Thymus (tissue), 14 donors: ENCODE results near the gene SDF2L1. TPM values are rescaled to one million over a fixed set of nuclear protein-coding genes. Genes with fewer than 3 reads are reported as not detected.
"Not testable (repeated sequence)": the region's sequence is repeated elsewhere in the genome, so short reads cannot be mapped to it uniquely, and the experiment has no call there.

Experiments
- DNase-seq, 9 donors: peaks; one replicate each; pipeline ENCODE4 v3.0.0-alpha.2; 2013; ENCODE audit warnings: low spot score in 9 of 9, low read depth in 6 of 9, missing footprints in 1 of 9
- H3K27ac ChIP-seq, 2 donors: one replicate each; pipeline ENCODE4 v1.5.1; 2013; ENCODE audit warnings: control low read depth in 1 of 2, low read depth in 1 of 2, low read length in 1 of 2, mild to moderate bottlenecking in 1 of 2, moderate library complexity in 1 of 2
- H3K27me3 ChIP-seq, 2 donors: one replicate each; pipeline ENCODE4 v1.5.1; 2013; ENCODE audit warnings: low read length in 1 of 2; ENCODE audit not compliant: control insufficient read depth in 2 of 2, insufficient read depth in 1 of 2
- H3K36me3 ChIP-seq, 2 donors: one replicate each; pipeline ENCODE4 v1.5.1; 2013; ENCODE audit warnings: low read length in 1 of 2, mild to moderate bottlenecking in 1 of 2, moderate library complexity in 1 of 2; ENCODE audit not compliant: control insufficient read depth in 2 of 2, insufficient read depth in 2 of 2
- H3K4me1 ChIP-seq, 2 donors: one replicate each; pipeline ENCODE4 v1.5.1; 2013; ENCODE audit warnings: low read length in 2 of 2; ENCODE audit not compliant: control insufficient read depth in 2 of 2, insufficient read depth in 2 of 2
- H3K4me3 ChIP-seq, 2 donors: one replicate each; pipeline ENCODE4 v1.5.1; 2013; ENCODE audit warnings: low read length in 2 of 2, control low read depth in 1 of 2, mild to moderate bottlenecking in 1 of 2
- H3K9me3 ChIP-seq, 2 donors: one replicate each; pipeline ENCODE4 v1.5.1; 2013; ENCODE audit warnings: low read length in 1 of 2, mild to moderate bottlenecking in 1 of 2; ENCODE audit not compliant: control insufficient read depth in 2 of 2, insufficient read depth in 1 of 2
- WGBS: extraction: QIAGEN DNeasy Blood & Tissue Kit; methylation state at CpG from one replicate; pipeline ENCODE4 v1.1.7; 2013; 5-methylcytosine and 5-hydroxymethylcytosine counted together
- long read RNA-seq, 10 donors: transcript quantifications; one replicate each; lab custom pipeline, GENCODE V29; 2026
- polyA plus RNA-seq: library from polyadenylated mRNA; stranded (reverse); fragments of 200-250 nt; gene quantifications from one replicate; pipeline ENCODE4 v1.2.3, GENCODE V29; 2013
- total RNA-seq: library from RNA; stranded (reverse); fragments of 120-200 nt; gene quantifications from one replicate; pipeline ENCODE4 v1.2.4, GENCODE V29; 2013
- donor health status: healthy.

The SDF2L1 gene, protein sequence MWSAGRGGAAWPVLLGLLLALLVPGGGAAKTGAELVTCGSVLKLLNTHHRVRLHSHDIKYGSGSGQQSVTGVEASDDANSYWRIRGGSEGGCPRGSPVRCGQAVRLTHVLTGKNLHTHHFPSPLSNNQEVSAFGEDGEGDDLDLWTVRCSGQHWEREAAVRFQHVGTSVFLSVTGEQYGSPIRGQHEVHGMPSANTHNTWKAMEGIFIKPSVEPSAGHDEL
- 21.7 TPM for total RNA-seq
- 22.8 TPM for polyA plus RNA-seq
- long read RNA-seq, donor 1, transcript SDF2L1-201 (3 exons, 865 nt): major isoform, 7 of 7 reads
- long read RNA-seq, donor 1, partial matches to known transcripts: 0 of 7 reads
- long read RNA-seq, donor 1, other reads (novel, unspliced or antisense): 0 of 7 reads
- long read RNA-seq, donor 2, transcript SDF2L1-202 (2 exons, 601 nt): minor isoform, 6 of 132 reads
- long read RNA-seq, donor 2, transcript SDF2L1-201 (3 exons, 865 nt): major isoform, 126 of 132 reads
- long read RNA-seq, donor 2, partial matches to known transcripts: 0 of 132 reads
- long read RNA-seq, donor 2, other reads (novel, unspliced or antisense): 0 of 132 reads
- long read RNA-seq, donor 3, transcript SDF2L1-201 (3 exons, 865 nt): major isoform, 57 of 59 reads
- long read RNA-seq, donor 3, partial matches to known transcripts: 0 of 59 reads
- long read RNA-seq, donor 3, other reads (novel, unspliced or antisense): 0 of 59 reads
- long read RNA-seq, donor 4, transcript SDF2L1-201 (3 exons, 865 nt): major isoform, 19 of 21 reads
- long read RNA-seq, donor 4, partial matches to known transcripts: 0 of 21 reads
- long read RNA-seq, donor 4, other reads (novel, unspliced or antisense): 0 of 21 reads
- long read RNA-seq, donor 5, transcript SDF2L1-201 (3 exons, 865 nt): major isoform, 49 of 50 reads
- long read RNA-seq, donor 5, partial matches to known transcripts: 0 of 50 reads
- long read RNA-seq, donor 5, other reads (novel, unspliced or antisense): 0 of 50 reads
- long read RNA-seq, donor 6, transcript SDF2L1-201 (3 exons, 865 nt): major isoform, 55 of 55 reads
- long read RNA-seq, donor 6, partial matches to known transcripts: 0 of 55 reads
- long read RNA-seq, donor 6, other reads (novel, unspliced or antisense): 0 of 55 reads
- long read RNA-seq, donor 7, transcript SDF2L1-201 (3 exons, 865 nt): major isoform, 36 of 38 reads
- long read RNA-seq, donor 7, partial matches to known transcripts: 0 of 38 reads
- long read RNA-seq, donor 7, other reads (novel, unspliced or antisense): 0 of 38 reads
- long read RNA-seq, donor 8, transcript SDF2L1-201 (3 exons, 865 nt): major isoform, 25 of 26 reads
- long read RNA-seq, donor 8, partial matches to known transcripts: 0 of 26 reads
- long read RNA-seq, donor 8, other reads (novel, unspliced or antisense): 0 of 26 reads
- long read RNA-seq, donor 9, transcript SDF2L1-201 (3 exons, 865 nt): major isoform, 29 of 29 reads
- long read RNA-seq, donor 9, partial matches to known transcripts: 0 of 29 reads
- long read RNA-seq, donor 9, other reads (novel, unspliced or antisense): 0 of 29 reads
- long read RNA-seq, donor 10, transcript SDF2L1-201 (3 exons, 865 nt): major isoform, 31 of 32 reads
- long read RNA-seq, donor 10, partial matches to known transcripts: 0 of 32 reads
- long read RNA-seq, donor 10, other reads (novel, unspliced or antisense): 0 of 32 reads

DNA sequence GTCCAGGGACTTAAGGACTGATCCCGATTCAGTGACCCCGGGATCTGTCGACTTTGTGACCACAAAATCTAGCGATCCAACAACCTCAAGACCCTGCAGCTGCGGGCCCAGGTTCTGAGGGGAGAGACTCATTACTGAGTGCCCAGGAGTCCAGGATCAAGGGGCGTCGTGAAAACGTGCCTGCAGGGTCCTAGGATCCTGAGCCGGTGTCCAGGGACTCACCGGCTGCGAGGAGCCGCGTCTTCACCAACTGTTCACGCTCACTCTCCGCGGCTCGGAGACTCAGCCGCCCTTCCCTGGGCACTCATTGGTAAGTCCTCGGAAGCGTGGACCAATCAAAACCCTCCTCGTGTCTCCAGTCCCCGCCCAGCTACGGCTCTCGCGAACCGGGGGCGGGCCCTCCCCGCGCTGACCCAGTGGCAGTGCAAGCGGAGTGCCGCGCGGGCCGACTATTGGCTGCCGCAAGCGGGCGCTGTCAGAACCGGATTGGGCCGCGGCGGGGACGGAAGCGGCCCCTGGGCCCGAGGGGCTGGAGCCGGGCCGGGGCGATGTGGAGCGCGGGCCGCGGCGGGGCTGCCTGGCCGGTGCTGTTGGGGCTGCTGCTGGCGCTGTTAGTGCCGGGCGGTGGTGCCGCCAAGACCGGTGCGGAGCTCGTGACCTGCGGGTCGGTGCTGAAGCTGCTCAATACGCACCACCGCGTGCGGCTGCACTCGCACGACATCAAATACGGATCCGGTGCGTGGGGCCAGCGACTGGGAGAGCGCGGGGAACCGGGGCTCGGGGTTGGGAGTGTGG is at the start of gene SDF2L1:
Gene SDF2L1 (plus strand): TSS at position 514 of the 795 bp plus-strand sequence. CDS start 35 bp downstream, at position 549.
- peak within 1 kb of the TSS; percentile 47 to 55 for H3K27ac ChIP-seq
- under 1% methylated on average over 76 of the region's 76 CpGs for WGBS

DNA sequence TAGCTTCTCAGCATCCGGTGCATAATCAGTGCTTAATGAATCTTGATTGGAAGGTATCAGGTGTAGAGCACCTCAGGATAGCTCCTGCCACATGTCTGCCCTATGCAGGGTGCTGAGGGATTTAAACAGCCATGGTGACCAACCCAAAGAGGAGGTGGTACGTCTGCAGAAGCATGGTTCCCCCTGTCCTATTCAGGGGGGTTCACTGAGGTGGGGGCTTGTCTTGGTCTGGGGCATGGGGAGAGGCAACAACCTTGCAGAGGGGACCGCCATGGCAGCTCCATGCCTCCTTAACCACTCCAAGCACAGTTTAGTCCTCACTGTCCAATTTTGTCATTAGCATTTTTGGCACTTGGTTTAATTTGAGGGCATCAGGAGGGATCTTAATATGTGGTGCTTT is 49.7 kb upstream of the SDF2L1 start:
- Histone ChIP-seq H3K9me3 (peaks cover 0 to 2% of the 10 kb centered on the region in 2 donors), H3K36me3 (peaks cover 32 to 67% of the 10 kb centered on the region in 2 donors), H3K27ac (no peak overlapping the region), H3K4me3 (no peak overlapping the region), H3K27me3 (no peaks in the 10 kb centered on the region), H3K4me1 (peaks cover 4 to 10% of the 10 kb centered on the region in 2 donors)
- DNase-seq: no peak
- 95% methylated on average over 3 of the region's 3 CpGs for WGBS

More for the DNA sequence above, at the start of gene SDF2L1:
- Histone ChIP-seq H3K36me3 (peaks cover 13 to 18% of the 10 kb centered on the region in 2 donors), H3K4me3 (peak within 1 kb of the TSS; percentile 69 to 85), H3K4me1 (peaks cover 15 to 21% of the 10 kb centered on the region in 2 donors), H3K27me3 (peaks cover 5 to 8% of the 10 kb centered on the region in 2 donors), H3K9me3 (no peaks in the 10 kb centered on the region)
- peak; percentile 92 to 99 (median 97) for DNase-seq

DNA sequence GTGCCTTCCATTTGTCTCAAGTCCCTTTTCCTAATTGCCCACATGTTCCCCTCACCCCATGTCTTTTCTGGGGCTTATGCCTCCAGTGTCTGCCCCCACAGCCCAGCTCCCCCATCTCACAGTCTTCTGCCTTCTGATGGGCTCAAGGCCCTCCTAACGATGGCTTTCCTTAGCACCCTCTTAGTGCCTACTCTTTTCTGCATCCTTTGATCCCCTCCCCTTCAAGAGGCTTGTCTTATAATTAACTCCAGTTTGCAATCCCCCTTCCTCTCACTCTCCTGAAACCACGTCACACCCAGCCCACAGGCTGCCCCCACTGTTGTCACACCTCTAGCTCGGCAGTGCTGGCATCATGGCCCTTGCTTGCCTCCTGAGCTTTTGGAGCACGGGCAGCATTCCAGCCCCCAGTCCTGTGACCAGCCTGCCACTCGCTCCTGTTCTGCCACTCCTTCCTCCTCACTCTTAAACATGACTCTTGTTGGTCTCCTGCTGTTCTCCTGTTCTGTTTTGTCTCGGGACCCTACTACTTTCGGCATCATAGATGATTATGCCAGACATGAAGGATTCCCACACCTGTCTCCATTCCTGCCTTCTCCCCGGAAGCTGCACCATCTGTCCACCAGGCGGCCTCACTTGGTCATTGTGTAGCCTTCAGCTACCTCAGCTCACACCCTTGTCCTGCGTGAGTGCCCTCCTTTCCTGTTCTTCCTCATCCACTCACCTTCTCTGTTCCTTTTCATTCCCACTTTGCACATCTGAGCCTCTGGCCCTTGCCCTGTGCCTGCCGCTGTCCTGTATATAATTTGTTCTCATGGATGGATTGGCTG is 48.5 kb upstream of the SDF2L1 start:
- no peak for DNase-seq
- no peak overlapping the region for H3K27ac ChIP-seq
- no peaks in the 10 kb centered on the region for H3K27me3 ChIP-seq
- H3K36me3 ChIP-seq: peaks cover 32 to 62% of the 10 kb centered on the region in 2 donors
- H3K4me3 ChIP-seq: no peak overlapping the region
- WGBS: 96% methylated on average over 11 of the region's 11 CpGs
- H3K4me1 ChIP-seq: peaks cover 0 to 2% of the 10 kb centered on the region in 2 donors
- H3K9me3 ChIP-seq: peaks cover 0 to 2% of the 10 kb centered on the region in 2 donors

DNA sequence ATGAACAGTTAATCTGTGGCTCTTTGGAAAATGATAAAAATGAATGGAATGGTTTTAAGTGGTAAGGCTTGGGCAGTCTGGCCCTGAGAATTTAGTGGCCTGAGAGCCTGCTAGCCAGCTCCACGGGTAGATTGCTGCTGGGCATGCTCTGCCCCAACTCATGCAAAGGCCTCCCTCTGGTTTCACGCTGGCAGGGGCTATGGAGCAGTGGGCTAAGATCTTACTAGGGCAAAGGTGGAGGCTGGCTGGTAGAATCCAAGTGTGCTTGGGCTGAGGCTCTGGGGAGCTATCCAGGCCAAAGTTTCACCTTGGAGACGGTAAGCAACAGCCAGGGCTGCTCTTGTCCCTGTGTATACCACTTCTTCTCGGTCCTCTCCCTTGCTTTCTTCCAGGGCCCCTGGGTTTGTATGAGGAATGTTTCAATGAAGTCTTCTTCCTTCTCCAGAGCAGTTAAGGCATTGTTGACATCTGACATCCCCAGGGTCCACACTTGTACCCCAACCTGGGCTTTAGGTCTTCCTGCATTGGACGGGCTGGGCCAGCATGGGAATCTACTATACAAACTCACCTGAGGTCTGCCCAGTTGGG is 47.1 kb upstream of the SDF2L1 start:
- no peaks in the 10 kb centered on the region for H3K27me3 ChIP-seq
- H3K9me3 ChIP-seq: peaks cover 0 to 2% of the 10 kb centered on the region in 2 donors
- 97% methylated on average over 5 of the region's 5 CpGs for WGBS
- peaks cover 39 to 71% of the 10 kb centered on the region in 2 donors for H3K36me3 ChIP-seq
- no peak overlapping the region for H3K27ac ChIP-seq
- no peak for DNase-seq
- H3K4me1 ChIP-seq: peaks cover 0 to 2% of the 10 kb centered on the region in 2 donors
- no peak overlapping the region for H3K4me3 ChIP-seq

DNA sequence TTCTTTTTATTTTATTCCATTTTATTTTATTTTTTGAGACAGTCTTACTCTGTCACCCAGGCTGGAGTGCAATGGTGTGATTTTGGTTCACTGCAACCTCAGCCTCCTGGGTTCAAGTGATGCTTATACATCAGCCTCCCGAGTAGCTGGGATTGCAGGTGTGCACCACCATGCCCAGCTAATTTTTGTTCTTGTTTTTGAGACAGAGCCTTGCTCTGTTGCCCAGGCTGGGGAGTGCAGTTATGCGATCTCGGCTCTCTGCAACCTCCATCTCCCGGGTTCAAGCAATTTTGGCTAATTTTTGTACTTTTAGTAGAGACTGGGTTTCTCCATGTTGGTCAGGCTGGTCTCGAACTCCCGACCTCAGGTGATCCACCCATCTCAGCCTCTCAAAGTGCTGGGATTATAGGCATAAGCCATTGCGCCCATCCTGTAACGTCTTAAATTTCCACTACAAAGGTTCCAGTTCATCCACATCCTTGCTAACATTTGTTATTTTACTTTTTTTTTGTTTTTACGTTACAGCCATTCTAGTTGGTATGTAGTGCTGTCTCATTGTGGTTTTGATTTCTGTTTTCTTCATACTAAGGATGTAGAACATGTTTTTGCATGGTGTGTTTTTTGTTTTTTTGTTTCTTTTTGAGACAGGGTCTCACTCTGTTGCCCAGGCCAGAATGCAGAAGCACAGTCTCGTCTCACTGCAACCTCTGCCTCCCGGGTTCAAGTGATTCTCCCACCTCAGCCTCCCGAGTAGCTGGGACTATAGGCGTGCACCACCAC is 45.6 kb upstream of the SDF2L1 start:
- H3K4me1 ChIP-seq, H3K4me3 ChIP-seq, H3K27ac ChIP-seq, DNase-seq, H3K27me3 ChIP-seq, H3K9me3 ChIP-seq: not testable (repeated sequence)
- H3K36me3 ChIP-seq: peaks cover 39 to 64% of the 10 kb centered on the region in 2 donors
- WGBS: 92% methylated on average over 13 of the region's 13 CpGs

DNA sequence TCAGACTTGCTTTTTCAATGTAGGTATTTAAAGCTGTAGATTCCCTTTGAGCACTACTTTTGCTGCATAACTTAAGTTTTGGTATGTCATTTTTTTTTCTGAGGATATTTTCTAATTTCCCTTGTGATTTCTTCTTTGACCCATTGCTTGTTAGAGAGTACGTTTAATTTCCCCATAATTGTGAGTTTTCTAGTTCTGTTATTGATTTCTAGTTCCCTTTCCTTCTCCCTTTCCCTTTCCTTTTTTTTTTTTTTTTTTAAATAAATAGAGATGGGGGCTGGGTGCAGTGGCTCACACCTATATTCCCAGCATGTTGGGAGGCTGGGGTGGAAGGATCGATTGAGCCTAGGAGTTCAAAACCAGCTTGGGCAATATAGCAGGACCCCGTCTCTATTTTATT is 43.8 kb upstream of the SDF2L1 start:
- no peaks in the 10 kb centered on the region for H3K27me3 ChIP-seq
- no peaks in the 10 kb centered on the region for H3K4me1 ChIP-seq
- DNase-seq: no peak
- peaks cover 0 to 2% of the 10 kb centered on the region in 2 donors for H3K9me3 ChIP-seq
- H3K27ac ChIP-seq: no peak overlapping the region
- peaks cover 38 to 52% of the 10 kb centered on the region in 2 donors for H3K36me3 ChIP-seq
- WGBS: 97% methylated on average over 3 of the region's 3 CpGs
- H3K4me3 ChIP-seq: no peak overlapping the region
